HepG2 (cell line): ENCODE data around the gene CAMK2N2. TPM values are rescaled to one million over a fixed set of nuclear protein-coding genes. Genes with fewer than 3 reads are reported as not detected.

ENCODE experiments used
- BRCA1 ChIP-seq: sonication (generic); formaldehyde crosslinking; IDR thresholded peaks from 2 replicates; pipeline ENCODE4 v1.4.0; 2020; ENCODE audit warnings: missing genetic modification reagents
- HIVEP1 ChIP-seq: sonication (generic); formaldehyde crosslinking; IDR thresholded peaks from 2 replicates; pipeline ENCODE4 v1.4.0; 2020; ENCODE audit warnings: mild to moderate bottlenecking, missing genetic modification reagents
- MAF1 ChIP-seq: sonication (generic); formaldehyde crosslinking; IDR thresholded peaks from 2 replicates; pipeline ENCODE4 v1.5.0; 2020; ENCODE audit warnings: missing genetic modification reagents, borderline replicate concordance
- NRL ChIP-seq: sonication (generic); formaldehyde crosslinking; IDR thresholded peaks from 2 replicates; pipeline ENCODE4 v1.5.0; 2020; ENCODE audit warnings: missing genetic modification reagents, mild to moderate bottlenecking, moderate library complexity, borderline replicate concordance
- TEAD3 ChIP-seq: optimal IDR thresholded peaks from 2 replicates; pipeline ENCODE3; 2016; ENCODE audit warnings: borderline replicate concordance
- ZFY ChIP-seq: sonication (generic); formaldehyde crosslinking; IDR thresholded peaks from 2 replicates; pipeline ENCODE4 v1.4.0; 2020; ENCODE audit warnings: missing genetic modification reagents
- ZNF33A ChIP-seq: sonication (generic); formaldehyde crosslinking; IDR thresholded peaks from 2 replicates; pipeline ENCODE4 v1.5.1; 2020; ENCODE audit warnings: missing genetic modification reagents, mild to moderate bottlenecking, moderate library complexity, borderline replicate concordance
- ZNF34 ChIP-seq: sonication (generic); formaldehyde crosslinking; IDR thresholded peaks from 2 replicates; pipeline ENCODE4 v1.4.0; 2020; ENCODE audit warnings: mild to moderate bottlenecking, missing genetic modification reagents, borderline replicate concordance
- ZNF510 ChIP-seq: sonication (generic); formaldehyde crosslinking; IDR thresholded peaks from 2 replicates; pipeline ENCODE4 v1.4.0; 2020; ENCODE audit warnings: low read depth, mild to moderate bottlenecking, missing genetic modification reagents
- ZSCAN31 ChIP-seq: sonication (generic); formaldehyde crosslinking; IDR thresholded peaks from 2 replicates; pipeline ENCODE4 v1.5.0; 2020; ENCODE audit warnings: low read depth, mild to moderate bottlenecking, missing genetic modification reagents
- polyA plus RNA-seq, 8 experiments: library from polyadenylated mRNA; depleted of rRNA in 3 of 8; stranded (reverse) in 7 of 8; unstranded in 1 of 8; fragments of >200 nt; fragmentation: Illumina TruSeq in 4 of 8; extraction: Trizol in 4 of 8; gene quantifications; 2 replicates each; pipeline versions ENCODE4 v1.2.1 to v1.2.3, GENCODE V29; 2011 to 2016; ENCODE audit warnings: low read depth in 4 of 8, missing spikeins in 1 of 8, mixed read lengths in 1 of 8; ENCODE audit not compliant: insufficient read depth in 1 of 8
- total RNA-seq, 5 experiments: library from RNA; depleted of rRNA; stranded (reverse); fragments of >200 nt; fragmentation: Illumina TruSeq; extraction: Trizol; gene quantifications; 2 replicates each; pipeline ENCODE4 v1.2.3, GENCODE V29; 2016; ENCODE audit warnings: low read depth in 1 of 5
- TF ChIP-seq, protein P1 (sequence below): sonication (generic); formaldehyde crosslinking; IDR thresholded peaks from 2 replicates; pipeline ENCODE4 v1.4.0; 2020; ENCODE audit warnings: missing genetic modification reagents, borderline replicate concordance
- TF ChIP-seq, protein P2 (sequence below): sonication (generic); formaldehyde crosslinking; IDR thresholded peaks from 2 replicates; pipeline ENCODE4 v1.4.0; 2020; ENCODE audit warnings: mild to moderate bottlenecking, missing genetic modification reagents
- TF ChIP-seq, protein P3 (sequence below): sonication (generic); formaldehyde crosslinking; IDR thresholded peaks from 2 replicates; pipeline ENCODE4 v1.5.0; 2020; ENCODE audit warnings: missing genetic modification reagents

CAMK2N2 gene
- total and polyA plus RNA-seq, 2 of the 13 experiments (the other 11 are each of a cell fraction or from before 2014, with no cell fraction given), result 0.12 to 0.27 TPM

DNA sequence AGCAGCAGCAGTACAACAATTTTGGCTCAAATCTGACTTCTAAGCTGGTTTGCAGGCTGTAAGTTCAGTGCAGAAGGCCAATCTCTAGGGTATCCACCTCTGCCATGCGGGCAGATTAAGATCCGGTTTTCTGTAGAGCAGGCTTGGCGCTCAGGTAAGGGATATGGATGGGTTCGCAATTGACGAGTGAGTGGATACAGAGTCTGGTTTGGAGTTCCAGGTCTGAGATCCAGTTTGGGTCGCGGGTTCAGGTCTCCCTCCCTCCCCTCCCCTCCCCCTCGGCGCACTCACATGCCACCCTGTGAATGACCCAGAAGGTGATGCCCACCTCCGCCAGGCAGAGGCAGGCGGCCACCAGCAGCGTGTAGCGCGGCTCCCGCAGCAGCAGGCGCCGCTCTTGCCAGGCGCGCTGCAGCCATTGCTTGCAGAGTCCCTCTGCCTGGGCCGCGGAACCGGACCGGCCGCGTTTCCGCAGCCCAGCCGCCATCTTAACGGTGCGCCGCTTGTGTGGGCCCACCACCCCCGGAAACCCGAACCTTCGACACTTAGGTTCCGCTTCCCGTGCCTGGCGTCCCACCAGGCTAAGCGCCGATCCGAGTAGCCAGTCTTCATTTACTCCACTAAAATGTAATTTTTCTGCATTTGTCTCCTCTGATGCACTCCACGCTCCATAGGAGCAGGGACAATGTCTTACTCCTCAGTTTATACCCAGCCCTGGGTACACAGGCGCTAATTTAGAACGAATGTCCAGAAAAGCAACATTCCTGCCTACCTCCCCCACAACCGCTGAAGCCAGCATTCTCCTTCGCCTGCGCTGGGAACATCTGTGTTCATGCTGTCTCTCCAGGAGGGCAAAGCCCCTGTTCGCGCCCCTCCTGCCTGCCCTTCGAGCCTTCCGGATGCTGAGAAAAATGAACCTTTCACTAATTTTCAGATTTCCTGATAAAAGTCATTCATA is 12.6 kb downstream of the CAMK2N2 start, which contains the start of gene ALG3 (continued):
- TF ChIP-seq, protein P1, sequence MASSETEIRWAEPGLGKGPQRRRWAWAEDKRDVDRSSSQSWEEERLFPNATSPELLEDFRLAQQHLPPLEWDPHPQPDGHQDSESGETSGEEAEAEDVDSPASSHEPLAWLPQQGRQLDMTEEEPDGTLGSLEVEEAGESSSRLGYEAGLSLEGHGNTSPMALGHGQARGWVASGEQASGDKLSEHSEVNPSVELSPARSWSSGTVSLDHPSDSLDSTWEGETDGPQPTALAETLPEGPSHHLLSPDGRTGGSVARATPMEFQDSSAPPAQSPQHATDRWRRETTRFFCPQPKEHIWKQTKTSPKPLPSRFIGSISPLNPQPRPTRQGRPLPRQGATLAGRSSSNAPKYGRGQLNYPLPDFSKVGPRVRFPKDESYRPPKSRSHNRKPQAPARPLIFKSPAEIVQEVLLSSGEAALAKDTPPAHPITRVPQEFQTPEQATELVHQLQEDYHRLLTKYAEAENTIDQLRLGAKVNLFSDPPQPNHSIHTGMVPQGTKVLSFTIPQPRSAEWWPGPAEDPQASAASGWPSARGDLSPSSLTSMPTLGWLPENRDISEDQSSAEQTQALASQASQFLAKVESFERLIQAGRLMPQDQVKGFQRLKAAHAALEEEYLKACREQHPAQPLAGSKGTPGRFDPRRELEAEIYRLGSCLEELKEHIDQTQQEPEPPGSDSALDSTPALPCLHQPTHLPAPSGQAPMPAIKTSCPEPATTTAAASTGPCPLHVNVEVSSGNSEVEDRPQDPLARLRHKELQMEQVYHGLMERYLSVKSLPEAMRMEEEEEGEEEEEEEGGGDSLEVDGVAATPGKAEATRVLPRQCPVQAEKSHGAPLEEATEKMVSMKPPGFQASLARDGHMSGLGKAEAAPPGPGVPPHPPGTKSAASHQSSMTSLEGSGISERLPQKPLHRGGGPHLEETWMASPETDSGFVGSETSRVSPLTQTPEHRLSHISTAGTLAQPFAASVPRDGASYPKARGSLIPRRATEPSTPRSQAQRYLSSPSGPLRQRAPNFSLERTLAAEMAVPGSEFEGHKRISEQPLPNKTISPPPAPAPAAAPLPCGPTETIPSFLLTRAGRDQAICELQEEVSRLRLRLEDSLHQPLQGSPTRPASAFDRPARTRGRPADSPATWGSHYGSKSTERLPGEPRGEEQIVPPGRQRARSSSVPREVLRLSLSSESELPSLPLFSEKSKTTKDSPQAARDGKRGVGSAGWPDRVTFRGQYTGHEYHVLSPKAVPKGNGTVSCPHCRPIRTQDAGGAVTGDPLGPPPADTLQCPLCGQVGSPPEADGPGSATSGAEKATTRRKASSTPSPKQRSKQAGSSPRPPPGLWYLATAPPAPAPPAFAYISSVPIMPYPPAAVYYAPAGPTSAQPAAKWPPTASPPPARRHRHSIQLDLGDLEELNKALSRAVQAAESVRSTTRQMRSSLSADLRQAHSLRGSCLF (CRISPR knock-in tag), result no peak
- TF ChIP-seq ZFY (CRISPR knock-in tag) (peak; percentile 85), TEAD3 (CRISPR knock-in tag) (peak; percentile 26), HIVEP1 (CRISPR knock-in tag) (peak; percentile 26; the same call in 1 of the 2 replicates), ZNF33A (CRISPR knock-in tag) (no peak), NRL (CRISPR knock-in tag) (peak; percentile 87; the same call in 1 of the 2 replicates), MAF1 (CRISPR knock-in tag) (no peak), ZNF34 (CRISPR knock-in tag) (peak; percentile 28; the same call in 1 of the 2 replicates), ZSCAN31 (CRISPR knock-in tag) (peak; percentile 72), ZNF510 (CRISPR knock-in tag) (no peak), BRCA1 (CRISPR knock-in tag) (peak; percentile 32; the same call in 1 of the 2 replicates)
- TF ChIP-seq, protein P2, sequence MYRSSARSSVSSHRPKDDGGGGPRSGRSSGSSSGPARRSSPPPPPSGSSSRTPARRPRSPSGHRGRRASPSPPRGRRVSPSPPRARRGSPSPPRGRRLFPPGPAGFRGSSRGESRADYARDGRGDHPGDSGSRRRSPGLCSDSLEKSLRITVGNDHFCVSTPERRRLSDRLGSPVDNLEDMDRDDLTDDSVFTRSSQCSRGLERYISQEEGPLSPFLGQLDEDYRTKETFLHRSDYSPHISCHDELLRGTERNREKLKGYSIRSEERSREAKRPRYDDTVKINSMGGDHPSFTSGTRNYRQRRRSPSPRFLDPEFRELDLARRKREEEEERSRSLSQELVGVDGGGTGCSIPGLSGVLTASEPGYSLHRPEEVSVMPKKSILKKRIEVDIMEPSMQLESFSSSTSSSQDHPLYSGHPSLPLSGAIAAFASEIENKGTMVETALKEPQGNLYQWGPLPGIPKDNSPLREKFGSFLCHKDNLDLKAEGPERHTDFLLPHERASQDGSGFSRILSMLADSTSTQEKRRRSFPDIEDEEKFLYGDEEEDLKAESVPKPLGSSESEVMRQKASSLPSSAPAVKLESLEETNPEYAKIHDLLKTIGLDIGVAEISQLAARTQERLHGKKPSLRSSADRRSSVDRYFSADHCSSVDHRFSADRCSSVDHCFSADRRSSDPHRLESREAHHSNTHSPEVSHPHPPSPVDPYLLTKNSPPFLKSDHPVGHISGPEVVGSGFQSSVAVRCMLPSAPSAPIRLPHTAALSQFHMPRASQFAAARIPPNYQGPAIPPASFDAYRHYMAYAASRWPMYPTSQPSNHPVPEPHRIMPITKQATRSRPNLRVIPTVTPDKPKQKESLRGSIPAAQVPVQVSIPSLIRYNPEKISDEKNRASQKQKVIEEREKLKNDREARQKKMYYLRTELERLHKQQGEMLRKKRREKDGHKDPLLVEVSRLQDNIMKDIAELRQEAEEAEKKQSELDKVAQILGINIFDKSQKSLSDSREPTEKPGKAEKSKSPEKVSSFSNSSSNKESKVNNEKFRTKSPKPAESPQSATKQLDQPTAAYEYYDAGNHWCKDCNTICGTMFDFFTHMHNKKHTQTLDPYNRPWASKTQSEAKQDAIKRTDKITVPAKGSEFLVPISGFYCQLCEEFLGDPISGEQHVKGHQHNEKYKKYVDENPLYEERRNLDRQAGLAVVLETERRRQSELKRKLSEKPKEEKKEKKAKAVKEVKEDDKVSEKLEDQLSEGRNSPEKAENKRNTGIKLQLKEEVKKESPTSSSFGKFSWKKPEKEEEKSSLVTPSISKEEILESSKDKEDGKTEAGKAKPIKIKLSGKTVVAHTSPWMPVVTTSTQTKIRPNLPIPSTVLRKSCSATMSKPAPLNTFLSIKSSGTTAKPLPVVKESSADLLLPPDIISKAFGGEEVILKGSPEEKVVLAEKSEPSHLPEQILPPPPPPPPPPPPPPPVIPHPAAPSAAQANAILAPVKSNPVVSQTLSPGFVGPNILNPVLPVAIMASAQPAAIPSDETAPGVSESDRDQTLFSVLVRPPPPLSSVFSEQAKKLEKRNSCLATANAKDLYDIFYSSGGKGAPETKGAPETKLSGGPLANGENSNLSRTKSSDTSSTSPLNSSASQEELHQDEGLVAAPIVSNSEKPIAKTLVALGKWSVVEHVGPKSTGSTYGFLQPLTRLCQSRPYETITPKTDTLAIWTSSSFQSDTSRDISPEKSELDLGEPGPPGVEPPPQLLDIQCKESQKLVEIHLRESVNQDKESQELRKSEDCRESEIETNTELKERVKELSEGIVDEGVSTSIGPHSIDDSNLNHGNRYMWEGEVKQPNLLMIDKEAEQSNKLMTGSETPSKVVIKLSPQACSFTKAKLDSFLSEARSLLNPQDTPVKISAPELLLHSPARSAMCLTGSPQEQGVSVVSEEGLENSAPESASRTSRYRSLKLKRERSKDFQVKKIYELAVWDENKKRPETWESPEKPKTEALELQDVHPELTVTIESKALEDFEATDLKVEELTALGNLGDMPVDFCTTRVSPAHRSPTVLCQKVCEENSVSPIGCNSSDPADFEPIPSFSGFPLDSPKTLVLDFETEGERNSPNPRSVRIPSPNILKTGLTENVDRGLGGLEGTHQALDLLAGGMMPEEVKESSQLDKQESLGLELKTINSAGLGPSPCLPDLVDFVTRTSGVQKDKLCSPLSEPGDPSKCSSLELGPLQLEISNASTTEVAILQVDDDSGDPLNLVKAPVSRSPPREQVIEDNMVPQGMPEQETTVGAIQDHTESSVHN (CRISPR knock-in tag), result no peak
- TF ChIP-seq, protein P3, sequence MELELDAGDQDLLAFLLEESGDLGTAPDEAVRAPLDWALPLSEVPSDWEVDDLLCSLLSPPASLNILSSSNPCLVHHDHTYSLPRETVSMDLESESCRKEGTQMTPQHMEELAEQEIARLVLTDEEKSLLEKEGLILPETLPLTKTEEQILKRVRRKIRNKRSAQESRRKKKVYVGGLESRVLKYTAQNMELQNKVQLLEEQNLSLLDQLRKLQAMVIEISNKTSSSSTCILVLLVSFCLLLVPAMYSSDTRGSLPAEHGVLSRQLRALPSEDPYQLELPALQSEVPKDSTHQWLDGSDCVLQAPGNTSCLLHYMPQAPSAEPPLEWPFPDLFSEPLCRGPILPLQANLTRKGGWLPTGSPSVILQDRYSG (CRISPR knock-in tag), result no peak; the same call in 1 of the 2 replicates
